ENCODE results near the gene TRABD.
"Not testable (repeated sequence)": the region's sequence is repeated elsewhere in the genome, so short reads cannot be mapped to it uniquely, and the experiment has no call there.

TRABD gene

DNA sequence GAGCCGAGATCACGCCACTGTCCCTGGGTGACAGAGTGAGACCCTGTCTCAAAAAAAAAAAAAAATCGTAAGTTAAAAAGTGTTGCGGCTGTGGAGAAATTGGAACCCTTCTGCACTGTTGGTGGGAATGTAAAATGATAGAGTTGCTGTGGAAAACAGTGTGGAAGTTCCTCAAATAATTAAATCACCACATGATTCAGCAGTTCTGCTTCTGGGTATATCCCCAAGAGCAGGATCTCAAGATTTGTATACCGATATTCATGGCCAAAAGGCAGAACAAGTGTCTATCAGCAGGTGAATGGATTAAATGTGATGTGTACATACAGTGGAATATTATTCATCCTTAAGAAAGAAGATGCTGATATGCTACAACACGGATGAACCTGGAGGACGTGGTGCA, 18.9 kb downstream of the TRABD start:
- DNase-seq (ENCODE audit: low read depth): no peak
- TF ChIP-seq, protein P1, sequence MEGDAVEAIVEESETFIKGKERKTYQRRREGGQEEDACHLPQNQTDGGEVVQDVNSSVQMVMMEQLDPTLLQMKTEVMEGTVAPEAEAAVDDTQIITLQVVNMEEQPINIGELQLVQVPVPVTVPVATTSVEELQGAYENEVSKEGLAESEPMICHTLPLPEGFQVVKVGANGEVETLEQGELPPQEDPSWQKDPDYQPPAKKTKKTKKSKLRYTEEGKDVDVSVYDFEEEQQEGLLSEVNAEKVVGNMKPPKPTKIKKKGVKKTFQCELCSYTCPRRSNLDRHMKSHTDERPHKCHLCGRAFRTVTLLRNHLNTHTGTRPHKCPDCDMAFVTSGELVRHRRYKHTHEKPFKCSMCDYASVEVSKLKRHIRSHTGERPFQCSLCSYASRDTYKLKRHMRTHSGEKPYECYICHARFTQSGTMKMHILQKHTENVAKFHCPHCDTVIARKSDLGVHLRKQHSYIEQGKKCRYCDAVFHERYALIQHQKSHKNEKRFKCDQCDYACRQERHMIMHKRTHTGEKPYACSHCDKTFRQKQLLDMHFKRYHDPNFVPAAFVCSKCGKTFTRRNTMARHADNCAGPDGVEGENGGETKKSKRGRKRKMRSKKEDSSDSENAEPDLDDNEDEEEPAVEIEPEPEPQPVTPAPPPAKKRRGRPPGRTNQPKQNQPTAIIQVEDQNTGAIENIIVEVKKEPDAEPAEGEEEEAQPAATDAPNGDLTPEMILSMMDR (IDR thresholded peaks at IDR 0.05; ENCODE audit: control insufficient read depth, extremely low read depth, insufficient read depth): no peak
- no peak overlapping the region for H3K4me3 ChIP-seq (ENCODE audit: low read depth, low read length)

DNA sequence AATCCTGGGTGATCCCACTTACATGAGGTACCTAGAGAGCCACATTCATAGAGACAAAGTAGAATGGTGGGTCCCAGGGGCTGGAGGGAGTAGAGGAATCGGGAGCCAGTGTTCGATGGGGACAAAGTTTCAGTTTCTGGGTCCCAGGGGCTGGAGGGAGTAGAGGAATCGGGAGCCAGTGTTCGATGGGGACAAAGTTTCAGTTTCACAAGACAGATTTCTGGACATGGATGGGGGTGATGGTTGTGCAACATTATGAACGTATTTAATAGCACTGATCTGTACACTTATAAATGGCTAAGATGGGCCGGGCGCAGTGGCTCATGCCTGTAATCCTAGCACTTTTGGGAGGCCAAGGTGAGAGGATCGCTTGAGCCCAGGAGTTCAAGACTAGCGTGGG, 19.3 kb downstream of the TRABD start:
- H3K4me3 ChIP-seq (ENCODE audit: low read depth, low read length); DNase-seq (ENCODE audit: low read depth): not testable (repeated sequence)

DNA sequence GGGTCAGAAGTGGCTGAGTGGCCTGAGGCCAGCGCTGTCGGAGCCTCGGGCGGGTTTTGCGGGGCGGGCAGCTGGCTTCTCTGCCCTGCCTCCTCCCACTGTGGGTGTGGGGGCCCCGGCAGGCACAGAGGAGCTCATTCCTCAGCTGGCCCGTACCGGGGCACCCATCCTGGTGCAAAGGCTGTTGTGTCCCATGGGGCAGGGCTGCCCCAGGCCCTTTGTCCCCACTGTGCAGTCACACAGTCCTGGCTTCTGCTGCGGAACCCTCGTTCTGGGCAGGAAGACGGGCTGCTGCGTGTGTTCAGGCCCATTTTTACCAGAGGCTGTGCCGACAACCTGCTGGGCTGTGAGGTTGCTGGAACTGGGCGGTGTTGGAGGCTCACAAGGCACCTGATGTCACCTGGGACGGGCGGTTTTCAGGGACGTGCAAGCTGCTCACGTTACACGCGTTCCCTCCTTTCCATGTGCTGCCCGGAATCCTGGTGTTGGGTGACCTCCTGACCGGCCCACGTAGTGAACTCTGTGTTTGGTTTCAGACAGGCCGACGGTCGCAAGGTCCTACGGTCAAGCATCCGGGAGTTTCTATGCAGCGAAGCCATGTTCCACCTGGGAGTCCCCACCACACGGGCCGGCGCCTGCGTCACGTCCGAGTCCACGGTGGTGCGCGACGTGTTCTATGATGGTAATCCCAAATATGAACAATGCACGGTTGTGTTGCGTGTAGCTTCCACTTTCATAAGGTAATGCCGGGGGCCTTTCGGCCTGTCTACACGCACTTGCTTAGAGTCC, 20.3 kb downstream of the TRABD start:
- H3K4me3 ChIP-seq (ENCODE audit: low read depth, low read length): no peak overlapping the region
- no peak for DNase-seq (ENCODE audit: low read depth)
- TF ChIP-seq, protein P1 (IDR thresholded peaks at IDR 0.05; ENCODE audit: control insufficient read depth, extremely low read depth, insufficient read depth): no peak

DNA sequence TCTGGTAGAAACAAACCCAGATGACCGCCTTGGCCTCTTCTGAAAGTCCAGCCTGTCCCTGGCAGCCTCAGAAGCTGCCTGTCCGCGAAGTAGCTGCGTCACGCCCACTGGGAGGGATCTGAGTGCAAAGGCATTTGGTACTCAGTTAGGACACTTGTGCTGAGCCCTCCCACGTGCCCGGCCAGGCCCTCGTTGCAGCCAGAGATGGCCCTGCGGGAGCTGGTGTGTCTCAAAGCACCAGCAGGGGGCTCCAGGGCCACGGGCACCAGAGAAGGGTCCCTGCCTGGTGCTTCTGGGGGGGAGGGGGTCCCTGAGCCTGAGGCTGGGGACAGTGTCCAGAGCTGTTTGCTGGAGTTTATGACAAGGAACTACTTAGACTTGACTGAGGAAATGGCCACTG, 20.9 kb downstream of the TRABD start:
- H3K4me3 ChIP-seq (ENCODE audit: low read depth, low read length): no peak overlapping the region
- TF ChIP-seq, protein P1 (IDR thresholded peaks at IDR 0.05; ENCODE audit: control insufficient read depth, extremely low read depth, insufficient read depth): peak; percentile 31; the same call in 1 of the 2 replicates
- no peak for DNase-seq (ENCODE audit: low read depth)

DNA sequence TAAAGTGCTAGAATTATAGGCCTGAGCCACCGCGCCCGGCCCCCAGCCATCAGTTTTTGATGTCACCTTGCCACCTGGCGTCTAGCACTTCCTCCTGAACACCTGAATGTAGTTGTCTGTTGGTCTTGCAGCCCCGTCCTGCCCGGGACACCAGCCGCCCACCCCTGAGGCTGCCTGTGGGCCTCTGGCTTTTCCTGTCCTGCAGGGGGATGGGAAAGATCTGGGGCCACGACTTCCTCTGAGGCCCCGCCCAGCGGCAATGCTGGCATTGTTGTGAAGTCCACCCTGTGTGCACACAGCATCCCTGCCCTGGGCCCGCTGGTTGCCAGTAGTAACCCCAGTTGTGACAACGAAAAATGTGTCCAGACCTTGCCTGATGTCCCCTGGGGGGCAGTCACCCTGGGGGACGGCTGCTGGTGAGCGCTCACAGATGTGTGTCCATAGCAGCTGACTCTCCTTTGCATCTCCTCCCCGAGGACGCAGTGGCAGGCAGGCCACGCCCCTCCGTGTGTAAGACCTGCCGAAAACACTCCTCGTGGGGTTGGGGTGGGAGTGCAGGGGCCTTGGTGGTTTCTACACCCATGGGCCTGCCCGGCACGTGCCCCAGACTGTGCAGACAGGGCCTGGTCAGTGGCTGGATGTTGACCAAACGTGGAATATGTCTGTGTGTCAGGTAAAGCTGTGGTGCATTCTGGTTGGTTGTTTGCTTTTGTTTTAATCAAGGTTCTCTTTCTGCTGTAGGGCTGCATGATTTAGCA, 21.8 kb downstream of the TRABD start:
- TF ChIP-seq, protein P1 (IDR thresholded peaks at IDR 0.05; ENCODE audit: control insufficient read depth, extremely low read depth, insufficient read depth): no peak
- H3K4me3 ChIP-seq (ENCODE audit: low read depth, low read length): no peak overlapping the region
- no peak for DNase-seq (ENCODE audit: low read depth)

DNA sequence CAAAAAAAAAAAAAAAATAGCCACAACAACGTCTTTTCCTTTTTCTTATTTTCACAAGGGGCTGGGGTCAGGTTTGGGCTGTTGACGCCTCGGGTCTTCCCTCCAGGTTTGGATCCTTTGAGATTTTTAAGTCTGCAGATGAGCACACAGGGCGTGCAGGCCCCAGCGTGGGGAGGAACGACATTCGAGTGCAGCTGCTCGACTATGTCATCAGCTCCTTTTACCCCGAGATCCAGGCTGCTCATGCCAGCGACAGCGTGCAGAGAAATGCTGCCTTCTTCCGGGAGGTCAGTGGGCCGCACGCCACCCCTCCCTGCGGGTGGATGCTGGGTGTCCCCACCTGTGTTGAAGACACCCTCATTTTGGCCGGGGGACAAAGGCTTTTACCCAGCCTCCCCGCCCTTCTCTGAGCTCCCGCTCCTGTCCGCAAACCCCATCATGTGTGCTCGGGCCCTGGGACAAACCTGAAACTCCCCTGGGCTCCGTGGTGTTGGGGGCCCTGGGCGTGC, 22.8 kb downstream of the TRABD start:
- no peak overlapping the region for H3K4me3 ChIP-seq (ENCODE audit: low read depth, low read length)
- no peak for DNase-seq (ENCODE audit: low read depth)
- TF ChIP-seq, protein P1 (IDR thresholded peaks at IDR 0.05; ENCODE audit: control insufficient read depth, extremely low read depth, insufficient read depth): no peak
